Measurements from ENCODE around the gene AOAH. TPM values are rescaled to one million over a fixed set of nuclear protein-coding genes. Genes with fewer than 3 reads are reported as not detected.

Gene AOAH
- total RNA-seq, 2 donors from 2014 or later = 0.70 to 1.6 TPM

DNA sequence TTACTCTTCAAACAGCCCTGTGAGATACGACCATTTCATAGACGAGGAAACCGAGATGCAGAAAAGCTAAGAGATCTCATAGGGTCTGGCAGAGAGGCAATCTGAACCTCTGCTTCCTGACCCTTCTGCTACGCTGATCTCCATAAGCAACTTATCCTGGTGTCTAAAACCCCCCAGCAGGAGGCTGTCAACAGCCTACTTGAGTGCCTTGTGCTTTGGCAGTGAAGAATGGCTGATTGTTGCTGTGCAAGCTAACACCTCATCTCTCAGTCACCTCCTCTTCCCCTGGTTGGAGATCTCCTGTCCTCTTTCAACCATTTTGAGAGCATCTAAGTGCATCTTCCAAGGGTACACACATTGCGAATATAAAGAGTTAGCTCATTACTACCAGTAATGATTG, 86.2 kb downstream of the AOAH start:
- Mint-ChIP-seq H3K4me3 (no peak overlapping the region), H3K4me1 (peaks cover 30% of the 10 kb centered on the region), H3K9me3 (no peaks in the 10 kb centered on the region), H3K36me3 (ENCODE audit: low read depth) (no peaks in the 10 kb centered on the region), H3K27me3 (ENCODE audit: insufficient read depth) (peaks cover 2% of the 10 kb centered on the region), H3K27ac (no peak overlapping the region)
- DNase-seq = peak; percentile 77
- TF ChIP-seq, protein P1, sequence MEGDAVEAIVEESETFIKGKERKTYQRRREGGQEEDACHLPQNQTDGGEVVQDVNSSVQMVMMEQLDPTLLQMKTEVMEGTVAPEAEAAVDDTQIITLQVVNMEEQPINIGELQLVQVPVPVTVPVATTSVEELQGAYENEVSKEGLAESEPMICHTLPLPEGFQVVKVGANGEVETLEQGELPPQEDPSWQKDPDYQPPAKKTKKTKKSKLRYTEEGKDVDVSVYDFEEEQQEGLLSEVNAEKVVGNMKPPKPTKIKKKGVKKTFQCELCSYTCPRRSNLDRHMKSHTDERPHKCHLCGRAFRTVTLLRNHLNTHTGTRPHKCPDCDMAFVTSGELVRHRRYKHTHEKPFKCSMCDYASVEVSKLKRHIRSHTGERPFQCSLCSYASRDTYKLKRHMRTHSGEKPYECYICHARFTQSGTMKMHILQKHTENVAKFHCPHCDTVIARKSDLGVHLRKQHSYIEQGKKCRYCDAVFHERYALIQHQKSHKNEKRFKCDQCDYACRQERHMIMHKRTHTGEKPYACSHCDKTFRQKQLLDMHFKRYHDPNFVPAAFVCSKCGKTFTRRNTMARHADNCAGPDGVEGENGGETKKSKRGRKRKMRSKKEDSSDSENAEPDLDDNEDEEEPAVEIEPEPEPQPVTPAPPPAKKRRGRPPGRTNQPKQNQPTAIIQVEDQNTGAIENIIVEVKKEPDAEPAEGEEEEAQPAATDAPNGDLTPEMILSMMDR (conservative IDR thresholded peaks at IDR 0.05) = peak; percentile 63
- no peaks in the 10 kb centered on the region for H3K9me3 ChIP-seq (ENCODE audit: control insufficient read depth, low read length)
- no peak overlapping the region for H3K9ac ChIP-seq (ENCODE audit: extremely low read depth, low read length, poor library complexity, severe bottlenecking)
- H3K27me3 ChIP-seq (ENCODE audit: control insufficient read depth, insufficient read depth, low read length, poor library complexity, severe bottlenecking) = no peaks in the 10 kb centered on the region
- no peaks in the 10 kb centered on the region for H3K36me3 ChIP-seq (ENCODE audit: control insufficient read depth, insufficient read depth, low read length)
- no peak overlapping the region for H3K4me3 ChIP-seq (ENCODE audit: low read length)
- 83 to 86% methylated on average over 3 to 5 of the region's 5 CpGs for WGBS, 2 experiments (ENCODE audit: insufficient coverage in 1 of 2, insufficient read length in 1 of 2)
- no peak overlapping the region for H3K27ac ChIP-seq (ENCODE audit: low read depth, low read length)
- peaks cover 9% of the 10 kb centered on the region for H3K4me1 ChIP-seq (ENCODE audit: control insufficient read depth, insufficient read depth, low read length)

DNA sequence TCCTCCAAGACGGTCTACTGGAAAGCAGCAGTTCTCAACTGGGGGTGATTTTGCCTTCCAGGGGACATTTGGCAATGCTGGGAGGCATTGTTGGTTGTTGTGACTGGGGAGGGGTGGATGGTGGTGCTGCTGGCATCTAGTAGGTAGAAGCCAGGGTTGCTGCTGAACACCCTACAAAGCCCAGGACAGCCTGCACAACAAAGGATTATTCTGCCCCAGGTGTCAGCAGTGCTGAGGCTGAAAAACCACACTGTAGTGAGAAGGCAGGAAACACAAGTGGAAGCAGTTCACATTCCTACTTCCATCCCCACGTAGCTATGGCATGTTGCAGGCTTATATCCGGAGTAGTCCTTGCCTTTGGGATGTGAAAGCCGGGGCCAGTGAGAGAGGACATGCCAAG, 86.9 kb downstream of the AOAH start:
- Mint-ChIP-seq H3K27me3 (ENCODE audit: insufficient read depth) (peaks cover 2% of the 10 kb centered on the region), H3K27ac (no peak overlapping the region), H3K36me3 (ENCODE audit: low read depth) (no peaks in the 10 kb centered on the region), H3K4me3 (no peak overlapping the region), H3K4me1 (peaks cover 35% of the 10 kb centered on the region), H3K9me3 (no peaks in the 10 kb centered on the region)
- H3K27me3 ChIP-seq (ENCODE audit: control insufficient read depth, insufficient read depth, low read length, poor library complexity, severe bottlenecking) = no peaks in the 10 kb centered on the region
- H3K9me3 ChIP-seq (ENCODE audit: control insufficient read depth, low read length) = no peaks in the 10 kb centered on the region
- 92 to 95% methylated on average over 3 to 4 of the region's 4 CpGs for WGBS, 2 experiments (ENCODE audit: insufficient coverage in 1 of 2, insufficient read length in 1 of 2)
- H3K4me3 ChIP-seq (ENCODE audit: low read length) = no peak overlapping the region
- no peak overlapping the region for H3K9ac ChIP-seq (ENCODE audit: extremely low read depth, low read length, poor library complexity, severe bottlenecking)
- peaks cover 14% of the 10 kb centered on the region for H3K4me1 ChIP-seq (ENCODE audit: control insufficient read depth, insufficient read depth, low read length)
- TF ChIP-seq, protein P1 (conservative IDR thresholded peaks at IDR 0.05) = no peak
- no peak overlapping the region for H3K27ac ChIP-seq (ENCODE audit: low read depth, low read length)
- DNase-seq = peak; percentile 46
- no peaks in the 10 kb centered on the region for H3K36me3 ChIP-seq (ENCODE audit: control insufficient read depth, insufficient read depth, low read length)

DNA sequence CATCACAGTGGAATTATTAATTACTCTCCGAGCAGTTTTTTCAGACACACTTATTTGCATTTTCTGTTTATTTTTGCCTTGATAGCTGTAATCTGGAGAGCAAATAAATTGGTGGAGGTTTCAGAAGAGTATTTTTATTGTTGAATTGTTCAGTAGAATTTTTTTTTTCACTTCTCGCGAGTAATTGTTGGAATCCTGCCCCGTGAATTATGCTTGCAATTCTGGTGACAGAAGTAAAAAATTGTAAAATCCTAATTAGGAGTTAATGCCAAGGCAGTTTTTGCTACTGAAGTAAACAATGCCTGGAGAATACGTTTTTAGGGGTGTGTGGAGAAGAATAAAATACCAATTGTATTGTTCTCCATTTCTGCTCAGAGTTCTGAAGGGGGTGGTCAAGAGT, 88.2 kb downstream of the AOAH start:
- H3K9ac ChIP-seq (ENCODE audit: extremely low read depth, low read length, poor library complexity, severe bottlenecking) = no peak overlapping the region
- no peak overlapping the region for H3K4me3 ChIP-seq (ENCODE audit: low read length)
- no peak overlapping the region for H3K4me3 Mint-ChIP-seq
- no peaks in the 10 kb centered on the region for H3K36me3 ChIP-seq (ENCODE audit: control insufficient read depth, insufficient read depth, low read length)
- DNase-seq = no peak
- TF ChIP-seq, protein P1 (conservative IDR thresholded peaks at IDR 0.05) = no peak
- H3K27me3 Mint-ChIP-seq (ENCODE audit: insufficient read depth) = peaks cover 4% of the 10 kb centered on the region
- H3K4me1 Mint-ChIP-seq = peaks cover 32% of the 10 kb centered on the region
- H3K9me3 ChIP-seq (ENCODE audit: control insufficient read depth, low read length) = no peaks in the 10 kb centered on the region
- H3K4me1 ChIP-seq (ENCODE audit: control insufficient read depth, insufficient read depth, low read length) = peaks cover 14% of the 10 kb centered on the region
- 86 to 88% methylated on average over 3 to 5 of the region's 5 CpGs for WGBS, 2 experiments (ENCODE audit: insufficient coverage in 1 of 2, insufficient read length in 1 of 2)
- no peaks in the 10 kb centered on the region for H3K27me3 ChIP-seq (ENCODE audit: control insufficient read depth, insufficient read depth, low read length, poor library complexity, severe bottlenecking)
- H3K27ac ChIP-seq (ENCODE audit: low read depth, low read length) = no peak overlapping the region
- H3K9me3 Mint-ChIP-seq = no peaks in the 10 kb centered on the region
- no peaks in the 10 kb centered on the region for H3K36me3 Mint-ChIP-seq (ENCODE audit: low read depth)
- no peak overlapping the region for H3K27ac Mint-ChIP-seq

All from endodermal cell (in vitro differentiated cells).